HG03045 (cell line): ENCODE results near the gene HPS3.
"Not testable (repeated sequence)": the region's sequence is repeated elsewhere in the genome, so short reads cannot be mapped to it uniquely, and the experiment has no call there.

Source experiments
- ATAC-seq: cut with Tn5 transposase; IDR thresholded peaks from one replicate; pipeline ENCODE4 v1.9.1; 2021; ENCODE audit warnings: mild to moderate bottlenecking, moderate library complexity; ENCODE audit not compliant: unreplicated experiment

Gene HPS3

GRCh38 chr3:149129326-149130205, at the start of gene HPS3:
Gene HPS3, plus strand, starts transcription at chr3:149129638. Its CDS starts 86 bp downstream, at chr3:149129724.
- peak; percentile 94 for ATAC-seq

GRCh38 chr3:149080011-149080698, 49.3 kb upstream of the HPS3 start:
- no peak for ATAC-seq

GRCh38 chr3:149080699-149081091, 48.7 kb upstream of the HPS3 start:
- no peak for ATAC-seq

- ATAC-seq: no peak
These were observed 47.7 kb upstream of the HPS3 start for GRCh38 chr3:149081772-149082171.

GRCh38 chr3:149085828-149086231, 43.6 kb upstream of the HPS3 start:
- ATAC-seq: peak; percentile 35

GRCh38 chr3:149086232-149086988, 43.0 kb upstream of the HPS3 start, which contains the start of gene HLTF:
Gene HLTF, minus strand, starts transcription at chr3:149086533. Its CDS starts 197 bp downstream, at chr3:149086336.
- peak; percentile 99 for ATAC-seq

GRCh38 chr3:149087208-149087607, 42.2 kb upstream of the HPS3 start:
- no peak for ATAC-seq

- no peak for ATAC-seq
These were observed 40.0 kb upstream of the HPS3 start for GRCh38 chr3:149089395-149089794.

- ATAC-seq: no peak
These were observed 39.0 kb upstream of the HPS3 start for GRCh38 chr3:149090461-149090860.

GRCh38 chr3:149090907-149091306, 38.5 kb upstream of the HPS3 start:
- ATAC-seq: no peak

GRCh38 chr3:149091983-149092382, 37.5 kb upstream of the HPS3 start:
- ATAC-seq: no peak

GRCh38 chr3:149095487-149095886, 34.0 kb upstream of the HPS3 start:
- peak; percentile 77 for ATAC-seq

GRCh38 chr3:149097987-149098386, 31.5 kb upstream of the HPS3 start:
- not testable (repeated sequence) for ATAC-seq

GRCh38 chr3:149101154-149101553, 28.3 kb upstream of the HPS3 start:
- ATAC-seq: no peak

- no peak for ATAC-seq
These were observed 27.8 kb upstream of the HPS3 start for GRCh38 chr3:149101641-149102040.

- ATAC-seq: no peak
These were observed 25.0 kb upstream of the HPS3 start for GRCh38 chr3:149104484-149104883.

- no peak for ATAC-seq
These were observed 15.0 kb upstream of the HPS3 start for GRCh38 chr3:149114458-149114857.

GRCh38 chr3:149115114-149115513, 14.3 kb upstream of the HPS3 start:
- no peak for ATAC-seq

GRCh38 chr3:149118724-149119123, 10.7 kb upstream of the HPS3 start:
- no peak for ATAC-seq

GRCh38 chr3:149119466-149119865, 10.0 kb upstream of the HPS3 start:
- no peak for ATAC-seq
